Peyer's patch (tissue), 4 donors: ENCODE data around the gene FARP1.

ENCODE experiments used
- POLR2A ChIP-seq, 2 donors: fragments of 450-650 bp; IDR thresholded peaks; one replicate each; pipeline ENCODE4 v1.5.1; 2017; ENCODE audit warnings: antibody characterized with exemption in 2 of 2, mild to moderate bottlenecking in 2 of 2, moderate library complexity in 2 of 2
- TF ChIP-seq, protein P1 (sequence below), 6 experiments: fragments of 450-650 bp in 4 of 6; fragments of 200-600 bp in 2 of 6; sonication (generic) in 1 of 6; IDR thresholded peaks; one replicate each; pipeline ENCODE4 v1.5.1; 2017 to 2019; ENCODE audit warnings: antibody characterized with exemption in 6 of 6, mild to moderate bottlenecking in 3 of 6, moderate library complexity in 1 of 6

- TF ChIP-seq POLR2A (IDR thresholded peaks at IDR 0.05), result no peak
- TF ChIP-seq, protein P1, sequence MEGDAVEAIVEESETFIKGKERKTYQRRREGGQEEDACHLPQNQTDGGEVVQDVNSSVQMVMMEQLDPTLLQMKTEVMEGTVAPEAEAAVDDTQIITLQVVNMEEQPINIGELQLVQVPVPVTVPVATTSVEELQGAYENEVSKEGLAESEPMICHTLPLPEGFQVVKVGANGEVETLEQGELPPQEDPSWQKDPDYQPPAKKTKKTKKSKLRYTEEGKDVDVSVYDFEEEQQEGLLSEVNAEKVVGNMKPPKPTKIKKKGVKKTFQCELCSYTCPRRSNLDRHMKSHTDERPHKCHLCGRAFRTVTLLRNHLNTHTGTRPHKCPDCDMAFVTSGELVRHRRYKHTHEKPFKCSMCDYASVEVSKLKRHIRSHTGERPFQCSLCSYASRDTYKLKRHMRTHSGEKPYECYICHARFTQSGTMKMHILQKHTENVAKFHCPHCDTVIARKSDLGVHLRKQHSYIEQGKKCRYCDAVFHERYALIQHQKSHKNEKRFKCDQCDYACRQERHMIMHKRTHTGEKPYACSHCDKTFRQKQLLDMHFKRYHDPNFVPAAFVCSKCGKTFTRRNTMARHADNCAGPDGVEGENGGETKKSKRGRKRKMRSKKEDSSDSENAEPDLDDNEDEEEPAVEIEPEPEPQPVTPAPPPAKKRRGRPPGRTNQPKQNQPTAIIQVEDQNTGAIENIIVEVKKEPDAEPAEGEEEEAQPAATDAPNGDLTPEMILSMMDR (IDR thresholded peaks at IDR 0.05), result no peak
These were observed 38.7 kb upstream of the FARP1 start for GRCh38 chr13:98103942-98104880.
